Activated naive CD8-positive, alpha-beta T cell treated with anti-CD3 and anti-CD28 coated beads, Interleukin-2, amount 50 U/mL, for 16 hours (primary cell): ENCODE measurements around the gene PDE6C.

Experiments used
- DNase-seq: peaks from one replicate; pipeline ENCODE4 v3.0.0-alpha.2; 2020; ENCODE audit warnings: low read depth, low spot score

Gene PDE6C

DNA sequence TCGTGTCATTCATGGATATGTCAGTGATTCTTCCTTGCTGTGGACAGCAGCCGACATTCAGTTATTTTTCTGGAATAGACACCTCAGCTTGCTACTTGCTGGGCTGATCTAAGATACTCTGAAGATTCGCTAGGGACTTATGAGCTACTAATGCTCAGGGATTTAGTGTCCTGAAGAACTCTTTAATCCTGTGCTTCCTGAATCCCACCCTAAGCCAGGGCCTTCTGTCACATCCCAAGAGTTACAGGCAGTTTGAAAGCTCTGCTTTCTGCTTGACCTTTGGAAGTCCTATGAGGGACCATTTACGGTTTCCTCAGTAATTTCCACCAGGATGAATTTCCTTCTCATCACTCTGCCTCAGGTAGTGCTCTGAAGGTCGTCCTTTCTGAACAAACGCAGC is at the start of gene PDE6C:
Gene PDE6C (plus strand): TSS at position 227 of the 400 bp plus-strand sequence. CDS start 189 bp downstream, outside the sequence.
- no peak for DNase-seq

DNA sequence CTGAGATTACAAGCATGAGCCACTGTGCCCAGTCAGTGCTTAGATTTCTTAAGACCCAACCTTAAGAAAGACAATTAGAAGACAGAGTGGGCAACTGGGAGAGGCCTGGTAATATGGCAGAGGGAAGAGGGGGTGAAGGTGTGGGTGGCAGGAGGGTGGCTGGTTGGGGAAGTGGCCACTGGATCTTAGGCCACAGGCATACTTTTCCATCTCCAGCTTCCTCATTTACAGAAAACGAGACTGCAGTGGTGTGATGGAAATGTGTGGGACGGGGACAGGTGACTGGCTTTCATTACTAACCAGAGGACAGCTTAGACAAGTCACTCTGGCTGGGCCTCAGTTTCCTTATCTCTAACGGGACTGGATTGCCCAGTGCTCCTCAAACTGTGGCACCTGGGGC is 46.9 kb upstream of the PDE6C start:
- DNase-seq = no peak

DNA sequence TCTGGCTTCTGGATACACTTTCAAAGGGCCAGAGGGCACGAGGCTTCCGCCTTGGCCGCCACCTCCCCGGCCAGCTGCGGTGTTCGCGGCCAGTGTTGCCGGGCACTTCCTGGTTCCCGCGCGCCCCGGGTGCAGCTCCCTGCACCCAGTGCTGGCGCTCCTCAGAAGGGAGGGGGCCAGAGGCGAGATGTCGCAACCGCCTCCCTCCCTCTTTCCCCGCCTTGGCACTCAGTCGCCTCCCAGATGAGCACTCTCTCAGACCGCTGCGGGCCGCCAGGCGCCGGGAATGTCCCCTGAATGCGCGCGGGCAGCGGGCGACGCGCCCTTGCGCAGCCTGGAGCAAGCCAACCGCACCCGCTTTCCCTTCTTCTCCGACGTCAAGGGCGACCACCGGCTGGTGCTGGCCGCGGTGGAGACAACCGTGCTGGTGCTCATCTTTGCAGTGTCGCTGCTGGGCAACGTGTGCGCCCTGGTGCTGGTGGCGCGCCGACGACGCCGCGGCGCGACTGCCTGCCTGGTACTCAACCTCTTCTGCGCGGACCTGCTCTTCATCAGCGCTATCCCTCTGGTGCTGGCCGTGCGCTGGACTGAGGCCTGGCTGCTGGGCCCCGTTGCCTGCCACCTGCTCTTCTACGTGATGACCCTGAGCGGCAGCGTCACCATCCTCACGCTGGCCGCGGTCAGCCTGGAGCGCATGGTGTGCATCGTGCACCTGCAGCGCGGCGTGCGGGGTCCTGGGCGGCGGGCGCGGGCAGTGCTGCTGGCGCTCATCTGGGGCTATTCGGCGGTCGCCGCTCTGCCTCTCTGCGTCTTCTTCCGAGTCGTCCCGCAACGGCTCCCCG is 45.7 kb upstream of the PDE6C start, which contains the start of gene FFAR4:
Gene FFAR4 (plus strand): TSS at position 231 of the 842 bp plus-strand sequence. CDS start 56 bp downstream, at position 287.
- no peak for DNase-seq

DNA sequence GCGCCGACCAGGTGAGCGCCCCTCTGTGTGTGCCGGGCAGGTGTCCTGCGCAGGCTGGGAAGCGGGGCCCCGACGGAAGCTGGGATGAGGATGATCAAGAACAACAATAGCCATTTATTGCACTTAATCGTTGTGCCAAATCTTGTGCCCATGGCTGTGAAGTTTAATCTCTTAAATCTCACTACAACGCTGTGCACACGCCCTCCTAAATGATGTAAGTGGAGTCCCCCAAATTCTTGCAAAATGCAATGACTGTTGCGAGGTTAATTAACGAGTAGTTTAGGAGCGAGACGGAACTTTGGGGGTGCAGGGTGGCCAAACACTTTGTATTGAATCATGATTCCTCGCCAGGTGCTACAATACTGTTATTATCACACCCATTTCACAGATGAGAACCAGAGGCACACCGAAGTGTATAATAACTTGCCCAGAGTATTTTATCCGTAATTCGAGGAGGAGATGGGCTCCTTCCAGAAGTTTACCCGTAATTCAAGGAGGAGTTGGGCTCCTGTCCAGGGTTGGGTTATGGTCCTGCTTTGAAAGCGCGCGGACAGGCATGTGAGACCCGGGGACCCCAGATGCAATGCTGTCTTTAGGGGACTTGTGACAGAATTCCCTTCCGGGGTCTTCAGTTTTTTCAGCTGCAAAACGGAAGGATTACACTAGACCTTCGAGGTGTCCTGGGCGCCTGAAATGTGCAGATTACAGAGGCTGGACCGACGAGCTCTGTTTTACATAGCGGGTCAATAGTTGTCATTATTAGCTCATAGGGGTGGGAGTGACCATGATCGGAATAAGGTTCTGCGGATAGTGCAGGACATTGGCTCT is 44.8 kb upstream of the PDE6C start:
- DNase-seq = no peak

DNA sequence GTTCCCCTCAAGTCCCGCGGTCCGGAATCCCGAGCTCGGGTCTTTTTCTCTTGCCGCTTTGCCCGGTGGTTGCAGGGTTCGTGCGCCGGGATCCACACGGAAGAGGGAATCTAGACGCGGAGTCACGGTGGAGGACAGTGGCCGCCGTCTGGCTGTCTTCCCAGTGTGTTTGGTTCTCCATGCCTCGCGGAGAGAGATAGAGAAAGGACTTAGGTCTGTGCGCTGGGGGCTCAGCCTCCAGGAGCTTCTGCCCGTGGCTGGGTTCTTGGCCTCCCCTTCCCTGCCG is 44.3 kb upstream of the PDE6C start:
- no peak for DNase-seq

DNA sequence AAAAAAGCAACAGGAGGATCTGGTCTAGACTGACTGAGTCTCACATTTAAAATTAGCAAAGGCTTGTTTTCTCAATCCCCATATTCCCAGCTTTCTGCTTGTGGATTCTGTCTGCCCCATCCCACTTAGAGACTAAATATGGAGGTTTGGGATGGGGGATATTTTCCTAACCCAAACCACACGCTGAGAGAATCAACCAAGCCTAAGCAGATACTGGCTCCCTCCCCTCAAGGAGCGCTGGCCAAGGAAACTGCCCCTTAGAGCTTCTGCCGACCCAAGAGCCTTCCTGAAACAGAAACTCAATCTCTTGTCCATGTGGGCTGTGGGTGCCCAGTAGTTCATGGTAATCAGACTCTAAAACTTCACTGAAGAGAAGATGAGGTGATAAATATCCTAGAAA is 42.0 kb upstream of the PDE6C start:
- DNase-seq = no peak

DNA sequence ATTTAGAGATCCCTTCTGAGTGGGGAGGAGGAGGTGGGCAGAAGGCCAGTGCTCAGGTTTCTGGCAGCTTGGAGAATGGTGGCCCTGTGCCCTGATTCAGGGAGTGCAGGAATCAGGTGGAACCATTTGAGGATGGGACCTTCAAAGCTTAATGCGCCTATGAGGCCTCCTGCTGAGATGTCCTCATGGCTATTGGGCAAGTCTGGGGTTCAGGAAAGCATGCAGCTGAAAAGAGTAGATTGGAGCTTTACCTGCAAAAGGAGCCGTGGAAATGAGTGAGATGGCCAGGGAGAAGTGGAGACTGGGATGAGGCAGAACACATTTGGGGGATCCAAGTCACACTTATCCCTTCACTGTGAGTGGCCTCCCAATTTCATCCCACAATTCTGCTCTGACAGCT is 39.7 kb upstream of the PDE6C start:
- DNase-seq = no peak

DNA sequence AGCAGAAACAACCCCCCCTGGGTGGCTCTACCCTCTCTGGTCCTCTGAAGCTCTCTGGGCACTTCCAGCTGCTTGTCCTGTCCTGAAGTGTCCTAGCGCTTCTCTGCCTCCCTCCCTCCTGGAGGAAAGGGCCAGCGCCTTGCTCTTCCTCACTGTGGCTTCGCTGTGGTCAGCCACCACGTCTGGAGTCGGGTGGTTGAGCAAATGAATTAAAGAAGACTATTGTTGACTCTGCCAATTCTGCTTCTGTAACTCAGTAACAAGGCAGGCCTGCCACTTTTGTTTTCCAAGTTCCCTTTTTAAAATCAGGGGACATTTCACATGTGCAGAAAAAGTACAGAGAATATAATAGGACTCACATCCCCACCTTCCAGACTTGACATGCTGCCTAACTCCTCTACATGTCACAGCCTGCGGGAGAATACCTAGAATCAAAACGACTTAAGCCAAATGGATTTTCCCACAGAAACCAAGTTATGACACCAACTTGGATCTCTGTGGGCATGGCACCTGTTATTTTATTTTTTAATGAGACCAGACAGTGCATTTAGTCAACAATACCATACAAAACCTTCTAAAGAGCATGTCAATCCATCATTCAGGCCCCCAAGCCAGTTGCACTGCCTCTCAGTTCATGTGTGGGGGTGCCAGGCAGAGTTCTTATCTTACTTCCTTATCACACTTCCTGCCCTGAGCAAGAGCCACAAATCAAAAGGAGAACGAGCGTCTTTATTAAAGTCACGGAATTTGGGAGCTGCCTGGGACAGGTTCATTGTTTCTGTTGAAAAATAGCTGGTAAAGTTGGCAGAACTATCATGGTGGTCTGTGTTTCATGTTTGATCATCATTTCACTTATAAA is 39.1 kb upstream of the PDE6C start:
- DNase-seq = no peak

DNA sequence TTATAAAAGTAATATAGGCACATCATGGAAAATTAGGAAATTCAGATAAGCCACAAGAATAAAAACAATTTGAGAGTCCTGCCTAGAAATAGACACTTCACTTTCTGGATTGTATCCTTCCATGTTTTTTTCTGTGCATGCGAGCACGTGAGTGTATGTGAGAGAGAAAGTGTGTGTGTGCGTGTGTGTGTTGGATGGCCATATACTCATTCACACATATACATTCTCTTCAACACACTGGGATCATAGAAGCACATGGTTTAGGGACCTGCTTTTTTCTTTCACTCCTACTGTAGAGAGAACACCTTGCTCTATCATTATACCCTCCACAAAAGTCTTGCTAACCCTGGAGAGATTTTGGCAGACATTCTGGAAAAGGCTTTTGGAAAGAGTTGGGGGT is 38.4 kb upstream of the PDE6C start:
- no peak for DNase-seq

DNA sequence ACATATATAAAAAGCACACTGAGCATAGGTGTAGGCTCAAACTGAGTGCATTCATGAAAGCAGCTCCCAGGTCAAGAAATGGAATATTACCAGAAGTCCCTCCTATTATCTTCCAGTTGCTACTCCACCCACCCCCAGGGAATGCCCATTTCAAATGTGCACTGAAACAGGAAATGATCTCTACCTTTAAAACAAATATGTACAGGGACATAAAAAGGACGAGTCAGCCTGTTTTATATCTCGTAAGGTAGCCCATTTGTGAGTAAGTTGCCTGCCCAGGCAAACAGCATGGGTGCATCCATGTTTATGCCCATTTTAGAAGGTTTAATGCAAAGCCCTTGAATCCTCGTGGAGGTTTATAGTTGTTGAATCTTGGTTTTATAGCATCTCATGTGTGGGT is 35.4 kb upstream of the PDE6C start:
- DNase-seq = no peak

DNA sequence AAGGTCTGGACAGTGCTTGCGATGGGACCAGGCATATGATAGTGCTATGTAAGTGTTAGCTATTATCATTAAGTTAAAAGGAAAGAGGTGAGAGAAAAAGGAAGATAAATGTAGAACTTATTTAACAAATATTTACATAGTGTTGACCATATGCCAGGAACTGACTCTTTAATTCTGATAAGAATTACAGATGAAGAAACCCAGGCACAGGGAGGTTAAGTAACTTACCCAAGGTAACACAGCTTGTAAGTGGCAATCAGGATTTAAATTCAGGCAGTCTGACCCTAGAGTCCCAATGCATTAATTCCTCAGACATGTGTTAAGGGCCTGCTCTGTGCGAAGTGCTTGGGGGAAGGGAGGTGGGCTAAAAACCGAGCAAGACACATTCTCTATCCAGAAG is 34.8 kb upstream of the PDE6C start:
- DNase-seq = no peak

DNA sequence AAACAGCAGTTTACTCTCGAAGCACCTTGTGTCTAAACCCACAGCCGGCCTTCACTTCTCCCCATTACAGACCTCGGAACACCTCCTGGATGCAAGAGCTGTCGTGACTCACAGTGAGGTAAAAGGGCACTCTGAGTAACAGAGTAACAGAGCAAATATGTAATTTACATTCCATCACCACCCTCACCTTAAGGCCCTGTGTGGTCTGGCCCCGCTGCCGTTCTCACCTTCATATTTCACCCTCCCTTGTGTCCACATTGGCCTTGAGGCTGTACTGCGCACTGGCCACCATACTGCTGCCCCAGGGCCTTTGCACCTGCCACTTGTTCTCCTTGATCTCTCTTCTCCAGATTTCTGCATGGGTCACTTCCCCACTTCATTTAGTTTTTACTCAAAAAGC is 33.2 kb upstream of the PDE6C start:
- no peak for DNase-seq

DNA sequence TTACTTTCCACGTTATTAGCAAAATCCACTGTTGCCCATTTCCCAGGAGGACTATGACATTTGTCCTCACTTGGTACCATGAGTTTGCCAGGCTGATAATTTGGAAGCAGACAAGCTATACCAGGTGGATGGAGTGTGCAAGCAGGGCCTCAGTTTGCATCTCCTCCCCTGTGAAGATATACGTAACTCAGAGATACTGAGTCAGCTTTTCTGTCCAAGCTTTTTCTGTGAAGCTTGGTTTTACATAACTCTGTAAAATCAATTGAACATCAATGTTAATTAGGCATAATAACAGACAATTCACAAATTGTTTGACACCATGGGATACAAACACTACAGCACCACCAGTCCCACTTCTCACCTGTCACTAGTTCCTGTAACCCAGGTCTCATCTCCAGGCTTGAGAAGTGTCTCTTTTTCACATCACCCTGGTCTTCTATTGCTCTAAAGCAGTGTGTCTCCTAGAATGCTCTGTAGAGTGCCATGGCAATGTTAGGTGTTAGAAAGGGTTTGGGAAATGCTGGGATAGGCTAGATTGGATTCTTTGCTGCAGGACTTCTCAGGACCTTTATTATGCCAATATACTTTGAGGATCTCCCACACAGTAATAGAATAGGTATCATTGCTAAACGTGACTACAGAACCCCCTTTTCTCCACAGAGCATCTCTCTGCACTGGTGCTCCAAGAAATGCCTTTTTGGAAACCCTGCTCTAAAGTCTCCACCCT is 32.2 kb upstream of the PDE6C start:
- no peak for DNase-seq

DNA sequence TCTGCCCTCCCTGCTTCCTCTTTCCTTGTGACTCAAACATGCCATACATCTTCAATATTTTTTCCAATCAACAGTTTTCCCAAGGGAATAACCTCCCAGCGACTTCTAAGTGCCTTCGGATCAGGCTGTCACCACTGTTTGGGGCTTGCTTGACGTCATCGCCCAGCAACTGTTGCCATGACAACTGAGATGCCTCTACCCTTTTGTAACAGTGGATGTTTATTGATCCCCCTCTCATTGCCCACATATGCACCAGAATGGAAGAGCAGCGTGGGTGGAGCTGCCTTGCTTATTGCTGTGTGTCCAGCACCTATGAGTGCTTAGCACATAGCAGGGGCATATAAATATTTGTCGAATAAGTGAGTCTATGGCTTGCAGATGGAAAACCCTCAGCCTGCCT is 31.5 kb upstream of the PDE6C start:
- no peak for DNase-seq

DNA sequence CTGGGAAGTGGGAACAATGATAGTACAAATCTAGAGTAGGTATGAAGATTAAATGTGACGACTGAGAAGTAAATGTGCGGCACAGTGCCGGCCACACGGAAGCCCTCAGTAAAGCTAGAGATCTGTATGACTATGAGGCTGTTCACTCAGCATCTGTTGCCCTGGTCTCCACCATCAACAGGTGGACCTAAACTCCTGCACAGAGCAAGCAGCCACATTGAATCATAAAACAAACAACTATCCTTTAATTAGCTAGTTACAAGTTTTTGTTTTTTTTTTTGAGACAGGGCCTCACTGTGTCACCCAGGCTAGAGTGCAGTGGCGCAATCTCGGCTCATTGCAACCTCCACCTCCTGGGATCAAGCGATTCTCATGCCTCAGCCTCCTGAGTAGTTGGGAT is 27.9 kb upstream of the PDE6C start:
- no peak for DNase-seq

DNA sequence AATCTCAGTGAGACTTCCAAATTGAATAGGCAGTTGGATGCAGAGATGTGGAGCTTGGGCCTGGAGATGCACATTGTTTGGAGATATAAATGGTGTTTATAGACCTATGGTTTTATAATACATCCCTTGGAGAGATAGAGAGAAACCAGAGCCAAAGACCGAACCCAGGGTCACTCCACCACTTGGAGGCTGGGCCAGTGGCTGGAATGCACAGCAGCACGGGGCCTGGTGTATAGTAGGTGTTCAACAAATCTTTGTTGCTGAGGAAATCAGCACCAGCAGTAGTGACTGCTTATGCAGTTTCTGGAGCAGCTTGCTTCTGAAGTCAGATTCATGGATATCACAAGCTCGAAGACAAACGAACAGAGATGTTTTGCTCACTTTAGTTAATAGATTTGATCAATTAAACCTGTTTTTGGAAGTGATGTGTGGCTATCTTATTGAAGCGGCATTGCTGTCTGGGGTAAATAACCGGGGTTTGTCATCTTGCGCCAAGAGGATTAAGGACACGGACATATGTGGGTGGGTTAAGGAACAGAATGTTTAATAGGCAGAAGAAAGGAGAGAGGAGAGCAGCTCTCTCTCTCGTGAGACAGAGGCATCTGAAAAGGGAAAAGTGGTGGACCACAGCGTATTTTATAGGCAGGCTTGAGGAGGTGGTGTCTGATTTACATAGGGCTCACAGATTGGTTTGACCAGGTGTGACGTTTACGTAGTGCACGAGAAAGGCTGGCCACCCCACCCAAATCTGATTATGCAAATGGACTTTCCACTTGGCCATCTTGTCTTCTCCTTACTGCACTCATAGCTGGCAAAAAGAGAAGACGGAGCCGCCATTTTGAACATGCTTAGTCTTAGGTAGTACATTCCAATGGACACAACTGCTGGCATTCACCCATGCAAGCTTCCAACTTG is 22.4 kb upstream of the PDE6C start:
- DNase-seq = no peak

DNA sequence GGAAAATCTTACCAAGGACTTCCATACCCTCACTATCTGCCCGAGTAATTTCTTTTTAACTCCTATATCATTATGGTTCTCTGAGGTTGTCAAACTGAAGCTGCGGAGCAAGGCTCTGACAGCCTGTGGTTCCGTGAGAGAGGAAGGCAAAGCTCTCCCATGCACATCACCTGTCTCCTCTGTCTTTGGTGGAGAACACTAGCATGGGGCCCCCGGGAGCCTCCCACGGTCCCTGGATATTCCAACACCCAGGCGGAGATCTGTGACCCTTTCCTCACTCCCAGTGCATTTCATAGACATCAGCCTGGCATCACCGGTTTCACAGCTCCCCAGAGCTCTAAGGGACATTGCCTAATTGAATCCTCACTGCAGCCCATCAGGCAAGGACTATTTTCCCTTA is 21.7 kb upstream of the PDE6C start:
- DNase-seq = no peak

DNA sequence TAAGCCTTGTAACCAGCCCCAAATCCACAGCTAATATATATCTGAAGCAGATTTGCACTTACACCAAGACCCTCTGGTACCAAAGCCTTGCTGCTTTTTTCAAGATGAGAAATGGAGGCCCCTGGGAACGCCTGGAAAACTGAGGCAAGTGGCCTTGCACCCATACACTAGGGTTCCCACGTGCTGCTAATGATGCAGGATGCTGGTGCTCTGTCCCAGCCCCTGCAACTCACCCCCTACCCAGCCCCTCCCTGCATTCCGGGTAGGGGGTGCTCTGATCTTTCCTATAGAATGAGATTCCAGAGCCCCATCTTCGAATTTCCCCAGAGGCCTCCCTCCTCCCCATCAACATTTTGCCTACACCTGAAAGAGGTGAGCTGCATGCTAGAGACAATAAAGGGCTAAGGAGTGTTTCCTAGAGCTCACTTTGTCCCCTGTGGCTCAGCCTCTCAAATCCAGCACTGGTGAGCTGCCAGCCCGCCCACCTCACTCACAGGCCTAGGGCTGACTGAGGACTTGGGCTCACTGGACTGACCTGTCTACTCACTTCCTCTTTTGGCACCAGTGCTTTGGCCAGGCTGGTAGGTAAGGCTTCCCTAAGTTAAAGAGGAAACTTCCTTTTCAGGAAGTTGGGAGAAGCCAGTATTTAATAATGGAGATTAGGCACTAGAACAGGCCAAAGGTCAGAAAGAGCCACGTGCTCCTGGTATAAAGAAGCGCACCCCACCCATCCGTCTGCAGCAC is 21.1 kb upstream of the PDE6C start:
- DNase-seq = no peak

DNA sequence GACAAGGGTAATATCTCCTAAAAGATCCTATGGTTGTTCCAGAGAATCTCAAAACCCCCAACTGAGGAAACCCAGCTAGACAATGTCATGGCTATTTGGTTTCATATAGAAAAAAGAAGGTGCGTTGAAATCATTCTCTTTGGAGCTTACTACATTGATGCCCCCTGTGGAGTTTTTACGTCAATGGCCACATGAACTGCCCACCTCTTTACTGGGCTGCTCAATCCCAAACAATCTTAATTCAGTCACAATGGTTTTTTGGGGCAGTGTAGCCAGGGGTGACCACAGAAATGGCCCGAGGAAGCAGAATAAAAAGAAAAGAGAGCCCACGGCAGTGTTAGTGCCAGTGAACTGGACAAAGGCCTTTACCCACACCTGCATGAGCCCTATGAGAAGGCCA is 19.1 kb upstream of the PDE6C start:
- DNase-seq = no peak

DNA sequence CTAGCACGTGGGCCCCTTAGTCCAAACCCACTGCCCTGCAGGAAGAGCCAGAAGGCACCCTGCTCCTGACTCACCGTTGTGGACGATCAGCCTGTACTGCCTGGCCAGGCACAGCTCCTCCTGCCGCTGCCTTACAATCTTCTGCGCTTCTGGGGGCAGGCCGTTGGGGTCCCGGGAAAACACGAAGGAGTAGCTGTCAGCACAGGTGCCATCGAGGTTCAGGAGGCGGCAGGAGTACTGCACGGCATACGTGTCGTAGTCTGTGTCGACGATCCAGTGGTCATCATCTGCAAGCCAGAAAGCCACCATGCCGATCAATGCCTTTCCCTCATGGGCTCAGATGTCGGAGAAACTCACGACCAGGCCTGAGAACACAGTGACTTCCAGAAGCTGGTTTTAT is 18.6 kb upstream of the PDE6C start:
- DNase-seq = no peak
